ENCODE data around the gene B3GAT1.

GRCh38 chr11:134388590-134388989, 23.5 kb downstream of the B3GAT1 start:
- TF ChIP-seq CTCF (IDR thresholded peaks at IDR 0.05) = no peak
- TF ChIP-seq POLR2A (IDR thresholded peaks at IDR 0.05) = no peak

All from adrenal gland (tissue), 5 donors.